DMS153 treated with DMSO at 0.1 percent for 48 hours (cell line): ENCODE results near the gene TRIM2.

ENCODE experiments used
- DNase-seq: peaks from one replicate; lab custom pipeline; 2025; ENCODE audit not compliant: unreplicated experiment; lab: John Stamatoyannopoulos, UW

Gene TRIM2

GRCh38 chr4:153324046-153324445 is 119.8 kb downstream of the TRIM2 start:
- no peak for DNase-seq

- no peak for DNase-seq
Observed at GRCh38 chr4:153325558-153325957, 121.3 kb downstream of the TRIM2 start.

- DNase-seq: no peak
Observed at GRCh38 chr4:153326513-153326912, 122.3 kb downstream of the TRIM2 start.

GRCh38 chr4:153327247-153327646 is 123.0 kb downstream of the TRIM2 start:
- no peak for DNase-seq

GRCh38 chr4:153332936-153333335 is 128.7 kb downstream of the TRIM2 start:
- DNase-seq: no peak

- no peak for DNase-seq
Observed at GRCh38 chr4:153333874-153334273, 129.6 kb downstream of the TRIM2 start.

GRCh38 chr4:153335665-153336064 is 131.4 kb downstream of the TRIM2 start:
- no peak for DNase-seq

- no peak for DNase-seq
Observed at GRCh38 chr4:153337686-153338085, 133.4 kb downstream of the TRIM2 start.

GRCh38 chr4:153341575-153342090 is 137.4 kb downstream of the TRIM2 start:
- no peak for DNase-seq

- DNase-seq: no peak
Observed at GRCh38 chr4:153342751-153343552, 138.7 kb downstream of the TRIM2 start.

GRCh38 chr4:153344131-153345011 is 140.1 kb downstream of the TRIM2 start, which contains the start of gene MND1:
Gene MND1, plus strand, starts transcription at chr4:153344688. Its CDS starts 50 bp downstream, at chr4:153344738.
- DNase-seq: peak; percentile 40

- peak; percentile 41 for DNase-seq
Observed at GRCh38 chr4:153345012-153345981, 141.1 kb downstream of the TRIM2 start.

- DNase-seq: no peak
Observed at GRCh38 chr4:153346031-153346430, 141.8 kb downstream of the TRIM2 start.

GRCh38 chr4:153346563-153346962 is 142.3 kb downstream of the TRIM2 start:
- no peak for DNase-seq

GRCh38 chr4:153347117-153347516 is 142.9 kb downstream of the TRIM2 start:
- DNase-seq: no peak

- no peak for DNase-seq
Observed at GRCh38 chr4:153348006-153348405, 143.8 kb downstream of the TRIM2 start.

GRCh38 chr4:153349206-153349805 is 145.1 kb downstream of the TRIM2 start:
- no peak for DNase-seq

- DNase-seq: no peak
Observed at GRCh38 chr4:153362184-153362583, 157.9 kb downstream of the TRIM2 start.

GRCh38 chr4:153364061-153364460 is 159.8 kb downstream of the TRIM2 start:
- DNase-seq: no peak

- DNase-seq: no peak
Observed at GRCh38 chr4:153365003-153365402, 160.8 kb downstream of the TRIM2 start.
